H9 (cell line): ENCODE measurements around the gene MOCS1. TPM values are rescaled to one million over a fixed set of nuclear protein-coding genes. Genes with fewer than 3 reads are reported as not detected.

Experiments
- DNase-seq: peaks from one replicate; pipeline ENCODE4 v3.0.0-alpha.2; 2017
- H2AFZ ChIP-seq: one replicate; pipeline ENCODE4 v1.6.1; 2013; ENCODE audit warnings: mild to moderate bottlenecking, low read length, control low read depth, moderate library complexity
- H2AK5ac ChIP-seq: 2 replicates; pipeline ENCODE4 v1.6.1; 2013; ENCODE audit warnings: low read length, control low read depth, mixed read lengths; ENCODE audit not compliant: insufficient read length
- H2BK120ac ChIP-seq: one replicate; pipeline ENCODE4 v1.6.1; 2013; ENCODE audit warnings: low read depth, mild to moderate bottlenecking, low read length, control low read depth, inconsistent platforms; ENCODE audit not compliant: poor library complexity, severe bottlenecking
- H2BK12ac ChIP-seq: 2 replicates; pipeline ENCODE4 v1.6.1; 2013; ENCODE audit warnings: low read length, control low read depth, mixed read lengths, low read depth; ENCODE audit not compliant: insufficient read length
- H2BK15ac ChIP-seq: 2 replicates; pipeline ENCODE4 v1.6.1; 2013; ENCODE audit warnings: low read depth, low read length, control low read depth
- H2BK20ac ChIP-seq: one replicate; pipeline ENCODE4 v1.6.1; 2013; ENCODE audit warnings: low read depth, mild to moderate bottlenecking, low read length, control low read depth, inconsistent platforms; ENCODE audit not compliant: poor library complexity, severe bottlenecking
- H2BK5ac ChIP-seq: 2 replicates; pipeline ENCODE4 v1.6.1; 2013; ENCODE audit warnings: low read length, control low read depth, mixed read lengths; ENCODE audit not compliant: insufficient read length
- H3K14ac ChIP-seq: 2 replicates; pipeline ENCODE4 v1.6.1; 2013; ENCODE audit warnings: low read length, control low read depth; ENCODE audit not compliant: insufficient read depth
- H3K18ac ChIP-seq: 2 replicates; pipeline ENCODE4 v1.6.1; 2013; ENCODE audit warnings: low read depth, mild to moderate bottlenecking, mixed read lengths, low read length, control low read depth; ENCODE audit not compliant: insufficient read length
- H3K23ac ChIP-seq: 2 replicates; pipeline ENCODE4 v1.6.1; 2013; ENCODE audit warnings: low read length, control low read depth, mixed read lengths, low read depth; ENCODE audit not compliant: insufficient read length
- H3K23me2 ChIP-seq: 2 replicates; pipeline ENCODE4 v1.6.1; 2013; ENCODE audit warnings: low read depth, mild to moderate bottlenecking, mixed read lengths, low read length, control low read depth; ENCODE audit not compliant: insufficient read length, poor library complexity, severe bottlenecking
- H3K27ac ChIP-seq: 2 replicates; pipeline ENCODE4 v1.5.1; 2013; ENCODE audit warnings: low read length, control low read depth, mixed read lengths, low read depth; ENCODE audit not compliant: insufficient read length
- H3K27me3 ChIP-seq: 2 replicates; pipeline ENCODE4 v1.6.1; 2013; ENCODE audit warnings: low read length, control low read depth, inconsistent platforms; ENCODE audit not compliant: insufficient read depth
- H3K4ac ChIP-seq: 2 replicates; pipeline ENCODE4 v1.6.1; 2013; ENCODE audit warnings: low read depth, mild to moderate bottlenecking, control low read depth, inconsistent platforms, low read length, moderate library complexity
- H3K4me1 ChIP-seq: 2 replicates; pipeline ENCODE4 v1.6.1; 2013; ENCODE audit warnings: low read length, control low read depth, inconsistent platforms; ENCODE audit not compliant: insufficient read depth
- H3K4me2 ChIP-seq: 2 replicates; pipeline ENCODE4 v1.6.1; 2013; ENCODE audit warnings: low read length, control low read depth, mixed read lengths; ENCODE audit not compliant: insufficient read length, insufficient read depth
- H3K56ac ChIP-seq: 2 replicates; pipeline ENCODE4 v1.6.1; 2013; ENCODE audit warnings: low read depth, mild to moderate bottlenecking, mixed read lengths, low read length, control low read depth; ENCODE audit not compliant: insufficient read length
- H3K79me1 ChIP-seq: 2 replicates; pipeline ENCODE4 v1.6.1; 2013; ENCODE audit warnings: low read depth, mild to moderate bottlenecking, moderate library complexity, low read length, control low read depth, inconsistent platforms; ENCODE audit not compliant: insufficient read depth, poor library complexity, severe bottlenecking
- H3K79me2 ChIP-seq: 2 replicates; pipeline ENCODE4 v1.6.1; 2013; ENCODE audit warnings: low read length, control low read depth, inconsistent platforms; ENCODE audit not compliant: insufficient read depth
- H3K9ac ChIP-seq: 2 replicates; pipeline ENCODE4 v1.6.1; 2013; ENCODE audit warnings: low read length, control low read depth, mixed read lengths; ENCODE audit not compliant: insufficient read length; ENCODE audit errors: extremely low read depth
- H3K9me3 ChIP-seq: one replicate; pipeline ENCODE4 v1.6.1; 2013; ENCODE audit warnings: low read depth, low read length, inconsistent platforms; ENCODE audit not compliant: control insufficient read depth
- H3T11ph ChIP-seq: one replicate; pipeline ENCODE4 v1.6.1; 2013; ENCODE audit warnings: mild to moderate bottlenecking, low read length, control low read depth, inconsistent platforms
- H4K20me1 ChIP-seq: one replicate; pipeline ENCODE4 v1.6.1; 2013; ENCODE audit not compliant: control insufficient read depth, insufficient read length, insufficient read depth
- H4K5ac ChIP-seq: 2 replicates; pipeline ENCODE4 v1.6.1; 2013; ENCODE audit warnings: low read depth, mild to moderate bottlenecking, mixed read lengths, low read length, control low read depth; ENCODE audit not compliant: insufficient read length
- H4K8ac ChIP-seq: replicated peaks from 2 replicates; pipeline ENCODE4 v1.6.1; 2013; ENCODE audit warnings: low read length, control low read depth, mixed read lengths, low read depth; ENCODE audit not compliant: insufficient read length
- H4K91ac ChIP-seq: 2 replicates; pipeline ENCODE4 v1.6.1; 2013; ENCODE audit warnings: low read depth, mild to moderate bottlenecking, moderate library complexity, mixed read lengths, low read length, control low read depth; ENCODE audit not compliant: insufficient read length
- H3K27ac Mint-ChIP-seq, 3 experiments: 2 replicates in 2 of 3; 3 replicates in 1 of 3; pipeline ENCODE4 v1.8.0; 2020 to 2021; ENCODE audit warnings: mixed read lengths in 3 of 3, mild to moderate bottlenecking in 1 of 3, moderate library complexity in 1 of 3
- H3K27me3 Mint-ChIP-seq: 2 replicates; pipeline ENCODE4 v1.8.0; 2021; ENCODE audit warnings: low read depth, mild to moderate bottlenecking, moderate library complexity, mixed read lengths
- H3K36me3 Mint-ChIP-seq, 3 experiments: 2 replicates in 2 of 3; 3 replicates in 1 of 3; pipeline ENCODE4 v1.8.0; 2020 to 2021; ENCODE audit warnings: low read depth in 3 of 3, mixed read lengths in 3 of 3; ENCODE audit not compliant: insufficient read depth in 1 of 3
- H3K4me1 Mint-ChIP-seq, 2 experiments: 2 replicates each; pipeline ENCODE4 v1.8.0; 2020; ENCODE audit warnings: mixed read lengths in 2 of 2
- H3K4me3 Mint-ChIP-seq, 2 experiments: 2 replicates in 1 of 2; 3 replicates in 1 of 2; pipeline ENCODE4 v1.8.0; 2020 to 2021; ENCODE audit warnings: mild to moderate bottlenecking in 2 of 2, mixed read lengths in 2 of 2, moderate library complexity in 1 of 2
- H3K9me3 Mint-ChIP-seq, 2 experiments: 2 replicates in 1 of 2; 3 replicates in 1 of 2; pipeline ENCODE4 v1.8.0; 2020; ENCODE audit warnings: mild to moderate bottlenecking in 2 of 2, mixed read lengths in 2 of 2, moderate library complexity in 1 of 2
- CTCF ChIP-seq: fragments of 200-600 bp; sonication (generic); conservative IDR thresholded peaks from 3 replicates; pipeline ENCODE4 v1.8.0; 2021; ENCODE audit warnings: antibody characterized with exemption, mild to moderate bottlenecking
- WGBS: extraction: QIAGEN DNeasy Blood & Tissue Kit; methylation state at CpG from one replicate; pipeline ENCODE4 v1.1.7; 2013; ENCODE audit warnings: missing lambda C conversion rate, low lambda C conversion rate, mixed read lengths; ENCODE audit not compliant: insufficient read length; ENCODE audit errors: extremely low coverage; 5-methylcytosine and 5-hydroxymethylcytosine counted together
- total RNA-seq: library from RNA; stranded (reverse); gene quantifications from 2 replicates; pipeline ENCODE4 v1.2.1, GENCODE V29; 2021

Gene MOCS1
- total RNA-seq, 1 experiment from 2014 or later = 15.2 TPM

- Mint-ChIP-seq H3K4me1 (peaks cover 5 to 6% of the 10 kb centered on the region in 2 experiments; a peak in 2 of 4 replicates), H3K36me3 (peaks cover 26 to 27% (median 27%) of the 10 kb centered on the region in 3 experiments), H3K27me3 (peaks cover 4% of the 10 kb centered on the region), H3K4me3 (no peak overlapping the region), H3K27ac (no peak overlapping the region), H3K9me3 (no peaks in the 10 kb centered on the region)
- no CpG with 5 or more reads among the region's 4 CpGs for WGBS
- no peak overlapping the region for H3K9ac ChIP-seq
- no peaks in the 10 kb centered on the region for H3K4me1 ChIP-seq
- H3K79me1 ChIP-seq = no peaks in the 10 kb centered on the region
- no peaks in the 10 kb centered on the region for H3K9me3 ChIP-seq
- H2BK12ac ChIP-seq = no peak overlapping the region
- H3K79me2 ChIP-seq = no peaks in the 10 kb centered on the region; the same call in 1 of the 2 replicates
- H2BK5ac ChIP-seq = no peak overlapping the region
- H2AK5ac ChIP-seq = no peak overlapping the region
- H4K20me1 ChIP-seq = no peaks in the 10 kb centered on the region
- H3K4me2 ChIP-seq = no peak overlapping the region
- H2AFZ ChIP-seq = no peak overlapping the region
- H4K8ac ChIP-seq = no peak overlapping the region
- H2BK20ac ChIP-seq = no peak overlapping the region
- H3K23ac ChIP-seq = no peak overlapping the region
- no peaks in the 10 kb centered on the region; the same call in 1 of the 2 replicates for H3K27me3 ChIP-seq
- no peak overlapping the region for H3K4ac ChIP-seq
- H2BK120ac ChIP-seq = no peak overlapping the region
- no peak for TF ChIP-seq CTCF
- H3K27ac ChIP-seq = no peak overlapping the region
- no peak overlapping the region for H3K14ac ChIP-seq
- H2BK15ac ChIP-seq = no peak overlapping the region
- no peak overlapping the region for H3T11ph ChIP-seq
- no peaks in the 10 kb centered on the region for H3K23me2 ChIP-seq
- no peak overlapping the region for H3K18ac ChIP-seq
- no peak for DNase-seq
- no peak overlapping the region for H4K91ac ChIP-seq
- no peak overlapping the region for H4K5ac ChIP-seq
- no peak overlapping the region for H3K56ac ChIP-seq
Observed at GRCh38 chr6:39905640-39905975, 28.7 kb downstream of the MOCS1 start.
